ENCODE measurements around the gene UBE2H.

Gene UBE2H

GRCh38 chr7:129786825-129787563 is 165.8 kb downstream of the UBE2H start:
- no peak for DNase-seq (ENCODE audit: low read depth, low spot score)

- DNase-seq (ENCODE audit: low read depth, low spot score), result no peak
Observed at GRCh38 chr7:129785685-129786514, 166.9 kb downstream of the UBE2H start.

- no peak for DNase-seq (ENCODE audit: low read depth, low spot score)
Observed at GRCh38 chr7:129784783-129785684, 167.7 kb downstream of the UBE2H start.

DNA sequence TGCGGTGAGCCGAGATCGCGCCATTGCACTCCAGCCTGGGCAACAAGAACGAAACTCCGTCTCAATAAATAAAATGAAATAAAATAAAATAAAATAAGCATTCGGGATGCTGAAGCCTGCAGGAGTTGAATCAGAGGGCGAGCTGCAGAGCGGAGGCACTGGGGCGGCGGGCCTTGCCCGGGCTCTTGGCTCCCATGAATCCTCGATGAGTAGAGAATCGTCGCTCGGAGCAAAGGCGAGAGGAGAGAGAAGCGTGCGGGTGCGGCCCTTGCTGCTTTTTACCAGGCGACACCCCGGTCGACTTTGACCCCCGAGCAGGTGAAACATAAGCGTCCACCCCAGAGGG is 168.3 kb downstream of the UBE2H start:
- no peak for DNase-seq (ENCODE audit: low read depth, low spot score)

- DNase-seq (ENCODE audit: low read depth, low spot score), result no peak
Observed at GRCh38 chr7:129783584-129783919, 169.2 kb downstream of the UBE2H start.

- DNase-seq (ENCODE audit: low read depth, low spot score), result no peak
Observed at GRCh38 chr7:129782818-129783583, 169.8 kb downstream of the UBE2H start.

DNA sequence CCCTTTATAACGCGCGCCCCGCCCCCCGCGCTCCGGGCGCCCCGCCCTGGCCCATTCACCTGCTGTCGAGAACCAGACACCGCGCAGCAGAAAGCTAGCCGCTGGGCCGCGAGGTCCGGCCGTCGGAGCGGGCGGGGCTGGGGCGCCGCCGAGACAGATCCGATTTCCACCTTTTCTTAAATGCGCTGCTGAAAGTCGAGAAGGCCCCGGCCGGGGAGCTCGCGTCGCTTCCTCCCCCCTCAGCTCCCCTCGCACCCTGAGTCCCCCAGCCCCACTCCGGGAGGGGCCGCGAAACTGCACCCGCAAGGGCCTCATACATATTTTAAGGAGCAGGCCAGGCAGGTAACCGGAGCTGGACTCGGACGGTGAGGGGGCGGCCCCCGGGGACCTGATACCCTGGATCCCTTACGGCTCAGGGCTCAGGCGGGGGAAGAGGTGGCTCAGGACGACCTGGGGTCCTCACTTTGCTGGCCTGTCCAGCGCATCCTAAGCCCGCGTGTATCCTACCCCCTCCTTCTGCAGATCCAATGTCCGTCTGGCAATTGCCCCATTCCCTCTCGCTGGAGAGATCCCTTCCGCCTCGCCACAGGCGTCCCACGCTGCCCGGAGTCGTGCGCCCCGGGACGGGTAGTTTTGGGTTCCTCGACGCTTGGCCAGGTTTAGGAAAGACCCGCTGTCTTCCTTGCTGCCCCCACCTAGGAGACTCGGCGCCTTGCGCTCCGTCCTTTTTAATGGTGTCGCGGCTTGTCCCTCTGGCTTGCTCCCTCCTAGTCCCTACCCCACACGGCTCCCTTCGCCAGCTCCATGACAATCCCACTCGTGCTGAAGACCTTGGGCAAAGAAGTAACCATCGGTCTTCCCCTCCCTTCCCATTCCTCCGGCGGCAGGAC is 170.6 kb downstream of the UBE2H start:
- DNase-seq (ENCODE audit: low read depth, low spot score), result no peak

DNA sequence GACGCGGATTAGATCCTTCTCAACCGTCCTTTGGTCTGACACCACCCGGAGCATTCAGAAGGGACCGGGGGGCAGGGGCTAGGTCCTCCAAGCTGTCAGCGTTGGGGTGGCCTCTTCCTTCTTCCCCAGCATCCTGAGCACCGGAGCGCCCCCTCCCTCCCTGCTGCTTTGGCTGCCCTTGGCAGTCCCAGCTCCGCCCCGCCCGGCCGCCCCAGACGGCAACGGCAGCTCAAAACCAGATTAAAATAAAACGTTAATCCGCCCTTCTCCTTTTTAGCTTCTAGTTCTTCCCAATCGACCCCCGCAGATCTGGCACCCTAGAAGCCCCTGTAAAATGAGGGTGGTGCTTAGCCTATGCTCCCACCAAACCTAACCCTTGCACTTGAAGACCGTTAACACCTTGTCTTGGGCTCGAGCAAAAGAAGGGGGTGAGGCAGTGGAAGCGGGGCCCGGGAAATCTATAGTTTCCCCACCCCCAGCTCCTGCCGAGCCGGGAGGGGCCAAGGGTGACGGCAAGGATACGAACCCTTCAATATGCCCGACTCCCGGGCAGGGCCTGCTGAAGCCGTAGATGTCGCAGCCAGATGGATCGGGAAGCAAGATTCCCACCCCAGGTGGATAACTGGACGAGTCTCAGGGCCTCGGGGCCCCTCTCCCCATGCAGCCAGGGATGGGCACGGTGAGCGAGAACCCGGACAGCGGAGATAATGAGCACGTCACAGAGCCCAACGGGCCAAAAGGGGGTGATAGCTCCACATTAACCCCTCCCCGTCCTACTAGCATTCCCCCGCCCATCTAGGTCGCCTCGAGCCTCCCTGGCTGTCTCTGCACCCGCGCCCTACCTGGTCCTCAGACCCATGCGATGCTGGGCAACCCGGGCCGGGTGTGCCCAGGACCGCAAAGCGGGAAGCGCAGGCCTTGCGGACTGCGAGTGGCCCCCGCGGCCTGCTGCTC is 171.5 kb downstream of the UBE2H start:
- DNase-seq (ENCODE audit: low read depth, low spot score), result no peak

Measured in iPS DF 19.7 (cell line).